K562 (cell line): ENCODE results near the gene MAGI1. TPM values are rescaled to one million over a fixed set of nuclear protein-coding genes. Genes with fewer than 3 reads are reported as not detected.
A peak's percentile ranks its signal among the peaks of the same experiment; 100 is the strongest.

Source experiments
- ATAC-seq: fragments of 200-7000 bp; cut with Tn5 transposase; 3 replicates; pipeline ENCODE4 v1.9.1; 2020; ENCODE audit warnings: moderate library complexity
- BruUV-seq: library from RNA; stranded (reverse); fragments of 400-500 nt; replicated peaks from 2 replicates; lab custom pipeline; 2021; lab: Mats Ljungman, UMichigan
- CTCF ChIA-PET: fragments of 300-600 bp; formaldehyde crosslinking; extraction: SDS; loops from one replicate; lab custom pipeline; 2021; ENCODE audit warnings: low intra/inter-chr PET ratio; lab: Yijun Ruan, JAX
- POLR2A ChIA-PET: fragments of 300-600, 350-650 bp; sonication (Branson Sonifier 250); formaldehyde crosslinking; extraction: SDS; loops from one replicate; lab custom pipeline; 2021; ENCODE audit warnings: antibody characterized with exemption, inconsistent platforms; lab: Yijun Ruan, JAX
- DNase-seq, 4 experiments: peaks; one replicate each; pipeline versions ENCODE4 v3.0.0 to v3.0.0-alpha.2; 2011 to 2018; ENCODE audit warnings: low spot score in 3 of 4, mixed read lengths in 3 of 4; ENCODE audit errors: extremely low read depth in 1 of 4
- FAIRE-seq: peaks from 2 replicates; lab custom pipeline; 2011; peaks lifted over from hg19 to GRCh38; lab: Jason Lieb, UNC
- H2AFZ ChIP-seq: 2 replicates; pipeline ENCODE4 v1.6.0; 2011; ENCODE audit warnings: low read depth, low read length, control low read depth, inconsistent platforms
- H3K27ac ChIP-seq: fragments of 200-600 bp; 3 replicates; pipeline ENCODE4 v1.8.0; 2011; ENCODE audit warnings: low read depth, mild to moderate bottlenecking, control low read depth, inconsistent platforms, low read length, moderate library complexity, mixed read lengths; ENCODE audit errors: extremely low read depth
- H3K27me3 ChIP-seq, 2 experiments: fragments of 300-600 bp in 1 of 2; 2 replicates in 1 of 2; 3 replicates in 1 of 2; pipeline versions ENCODE4 v1.6.0 to v1.8.0; 2011; ENCODE audit warnings: inconsistent platforms in 2 of 2, low read length in 2 of 2, mild to moderate bottlenecking in 1 of 2, mixed read lengths in 1 of 2, moderate library complexity in 1 of 2; ENCODE audit not compliant: control insufficient read depth in 2 of 2, insufficient read depth in 2 of 2
- H3K36me3 ChIP-seq: fragments of 300-600 bp; 3 replicates; pipeline ENCODE4 v1.8.0; 2011; ENCODE audit warnings: mild to moderate bottlenecking, low read length, inconsistent platforms; ENCODE audit not compliant: control insufficient read depth, insufficient read depth
- H3K4me1 ChIP-seq, 2 experiments: fragments of 200-600 bp in 1 of 2; replicated peaks in 1 of 2; 2 replicates in 1 of 2; 3 replicates in 1 of 2; pipeline versions ENCODE4 v1.5.1 to v1.8.0; 2011; ENCODE audit warnings: inconsistent platforms in 2 of 2, low read length in 2 of 2, mild to moderate bottlenecking in 1 of 2, mixed read lengths in 1 of 2, moderate library complexity in 1 of 2; ENCODE audit not compliant: control insufficient read depth in 2 of 2, insufficient read depth in 2 of 2
- H3K4me2 ChIP-seq: 2 replicates; pipeline ENCODE4 v1.6.1; 2011; ENCODE audit warnings: low read length, control low read depth, inconsistent platforms, mixed read lengths; ENCODE audit not compliant: insufficient read depth
- H3K4me3 ChIP-seq: fragments of 200-600 bp; sonication (generic), shearing (Covaris generic); 2 replicates; pipeline ENCODE4 v1.5.1; 2016; ENCODE audit warnings: control low read depth, inconsistent platforms
- H3K79me2 ChIP-seq: fragments of 200-600 bp; 3 replicates; pipeline ENCODE4 v1.8.0; 2011; ENCODE audit warnings: low read length, inconsistent platforms; ENCODE audit not compliant: control insufficient read depth, insufficient read depth
- H3K9ac ChIP-seq, 2 experiments: 2 replicates each; pipeline versions ENCODE4 v1.6.0 to v1.6.1; 2011; ENCODE audit warnings: low read depth in 2 of 2, low read length in 2 of 2, control low read depth in 1 of 2, inconsistent platforms in 1 of 2, mild to moderate bottlenecking in 1 of 2, mixed read lengths in 1 of 2; ENCODE audit not compliant: insufficient read depth in 1 of 2
- H3K9me1 ChIP-seq: one replicate; pipeline ENCODE4 v1.6.0; 2011; ENCODE audit warnings: inconsistent platforms, mild to moderate bottlenecking, low read length, moderate library complexity; ENCODE audit not compliant: control insufficient read depth, insufficient read depth
- H3K9me3 ChIP-seq: replicated peaks from 2 replicates; pipeline ENCODE4 v1.5.1; 2011; ENCODE audit warnings: low read depth, low read length, inconsistent platforms; ENCODE audit not compliant: control insufficient read depth, insufficient read depth
- H4K20me1 ChIP-seq: replicated peaks from 2 replicates; pipeline ENCODE4 v1.6.1; 2011; ENCODE audit warnings: low read length, inconsistent platforms, mixed read lengths; ENCODE audit not compliant: control insufficient read depth, insufficient read depth
- BACH1 ChIP-seq: fragments of 200-800 bp; sonication (Bioruptor generic); IDR thresholded peaks from 2 replicates; pipeline ENCODE4 v1.6.1; 2016; ENCODE audit warnings: missing genetic modification characterization, missing compliant biosample characterization
- BMI1 ChIP-seq: fragments of 150-350 bp; IDR thresholded peaks from 2 replicates; pipeline ENCODE4 v1.6.1; 2014; ENCODE audit warnings: low read length
- C11orf30 ChIP-seq: fragments of 450-650 bp; IDR thresholded peaks from 2 replicates; pipeline ENCODE4 v1.6.1; 2016; ENCODE audit warnings: low read depth, mild to moderate bottlenecking
- CCAR2 ChIP-seq: fragments of 200-400 bp; formaldehyde crosslinking; IDR thresholded peaks from 2 replicates; pipeline ENCODE4 v1.6.1; 2017; ENCODE audit warnings: mild to moderate bottlenecking, low read depth, low read length
- GABPA ChIP-seq: fragments of 200-800 bp; sonication (Bioruptor generic); conservative IDR thresholded peaks from 2 replicates; pipeline ENCODE4 v1.6.1; 2016; ENCODE audit warnings: low read depth, missing genetic modification characterization, missing compliant biosample characterization
- MAFK ChIP-seq: IDR thresholded peaks from 2 replicates; pipeline ENCODE4 v1.6.1; 2011; ENCODE audit warnings: low read length, improper control_type of control experiment
- MTF1 ChIP-seq: fragments of 250-450 bp; sonication (Bioruptor Pico); IDR thresholded peaks from 2 replicates; pipeline ENCODE4 v1.9.0; 2021; ENCODE audit warnings: moderate library complexity, mild to moderate bottlenecking, inconsistent platforms, borderline replicate concordance
- POLR2G ChIP-seq: fragments of 200-400 bp; formaldehyde crosslinking; IDR thresholded peaks from 2 replicates; pipeline ENCODE4 v1.6.1; 2017; ENCODE audit warnings: low read depth, mild to moderate bottlenecking, antibody characterized with exemption, low read length, moderate library complexity
- RB1 ChIP-seq: fragments of 450-650 bp; IDR thresholded peaks from 2 replicates; pipeline ENCODE4 v1.6.1; 2017; ENCODE audit warnings: low read depth, mild to moderate bottlenecking
- RBFOX2 ChIP-seq: fragments of 200-400 bp; formaldehyde crosslinking; IDR thresholded peaks from 2 replicates; pipeline ENCODE4 v1.6.1; 2017; ENCODE audit warnings: low read depth, mild to moderate bottlenecking, low read length, moderate library complexity
- TEAD2 ChIP-seq: fragments of 450-650 bp; IDR thresholded peaks from 2 replicates; pipeline ENCODE4 v1.6.1; 2016; ENCODE audit warnings: missing genetic modification characterization, control low read depth, missing compliant biosample characterization
- ZNF133 ChIP-seq: fragments of 250-450 bp; sonication (Bioruptor Pico); IDR thresholded peaks from 2 replicates; pipeline ENCODE4 v1.4.0; 2020; ENCODE audit warnings: mild to moderate bottlenecking
- ZNF316 ChIP-seq: fragments of 450-650 bp; IDR thresholded peaks from 2 replicates; pipeline ENCODE4 v1.6.1; 2016
- ZNF830 ChIP-seq: fragments of 250-450 bp; sonication (Bioruptor Pico); IDR thresholded peaks from 2 replicates; pipeline ENCODE4 v1.5.0; 2021; ENCODE audit warnings: mild to moderate bottlenecking
- ZSCAN32 ChIP-seq: fragments of 450-650 bp; formaldehyde crosslinking; IDR thresholded peaks from 2 replicates; pipeline ENCODE4 v1.4.0; 2020; ENCODE audit warnings: mild to moderate bottlenecking, moderate library complexity
- WGBS: fragments of 100-300 bp; shearing (Covaris generic); methylation state at CpG from one replicate; pipeline ENCODE4 v1.1.6; 2016; ENCODE audit warnings: low coverage, mixed read lengths; ENCODE audit not compliant: insufficient coverage; ENCODE audit errors: missing lambda C conversion rate; 5-methylcytosine and 5-hydroxymethylcytosine counted together
- in situ Hi-C: fragments of 300-500 bp; cut with MboI; formaldehyde crosslinking; loops from 4 replicates; pipeline ENCODE4 v1.15.0; 2018; ENCODE audit warnings: inconsistent platforms, mixed read lengths
- intact Hi-C: fragments of 100-400 bp; cut with micrococcal nuclease; formaldehyde crosslinking; loops from 2 replicates; pipeline ENCODE4 v1.14.2; 2022
- polyA plus RNA-seq, 8 experiments: library from polyadenylated mRNA; depleted of rRNA in 4 of 8; stranded (reverse) in 5 of 8; unstranded in 3 of 8; fragments of >200 nt; fragmentation: Nextera tagmentation in 2 of 8; fragmentation: Illumina TruSeq in 1 of 8; extraction: Ambion mirVana in 2 of 8; extraction: Trizol in 1 of 8; gene quantifications; 2 replicates each; pipeline versions ENCODE4 v1.2.1 to v1.2.3, GENCODE V29; 2011 to 2014; ENCODE audit warnings: inconsistent platforms in 1 of 8, missing spikeins in 1 of 8
- total RNA-seq, 7 experiments: library from RNA; depleted of rRNA in 6 of 7; stranded (reverse); fragments of >200 nt in 6 of 7; fragmentation: Illumina TruSeq in 2 of 7; extraction: Trizol in 2 of 7; gene quantifications; 2 replicates each; pipeline versions ENCODE4 v1.2.1 to v1.2.3, GENCODE V29; 2011 to 2021; ENCODE audit warnings: low replicate concordance in 1 of 7
- TF ChIP-seq, protein P1 (sequence below): fragments of 450-650 bp; IDR thresholded peaks from 2 replicates; pipeline ENCODE4 v1.6.1; 2016; ENCODE audit warnings: borderline replicate concordance
- TF ChIP-seq, protein P2 (sequence below), 3 experiments: IDR thresholded peaks in 2 of 3; conservative IDR thresholded peaks in 1 of 3; 2 replicates each; pipeline ENCODE4 v1.5.1; 2011 to 2012; ENCODE audit warnings: low read length in 3 of 3, mild to moderate bottlenecking in 3 of 3, control low read depth in 2 of 3, improper control_type of control experiment in 1 of 3, inconsistent platforms in 1 of 3, low read depth in 1 of 3, mixed read lengths in 1 of 3, moderate library complexity in 1 of 3; ENCODE audit not compliant: insufficient read depth in 2 of 3
- TF ChIP-seq, protein P3 (sequence below): fragments of 450-650 bp; formaldehyde crosslinking; IDR thresholded peaks from 2 replicates; pipeline ENCODE4 v1.4.0; 2022; ENCODE audit warnings: missing genetic modification characterization
- TF ChIP-seq, protein P4 (sequence below): fragments of 450-650 bp; IDR thresholded peaks from 2 replicates; pipeline ENCODE4 v1.6.1; 2016; ENCODE audit warnings: low read depth, mild to moderate bottlenecking, moderate library complexity

The MAGI1 gene
- total and polyA plus RNA-seq, 9 of the 15 experiments (the other 6 are each of a cell fraction or from before 2014, with no cell fraction given) = 7.8 to 59.4 (median 43.2) TPM

DNA sequence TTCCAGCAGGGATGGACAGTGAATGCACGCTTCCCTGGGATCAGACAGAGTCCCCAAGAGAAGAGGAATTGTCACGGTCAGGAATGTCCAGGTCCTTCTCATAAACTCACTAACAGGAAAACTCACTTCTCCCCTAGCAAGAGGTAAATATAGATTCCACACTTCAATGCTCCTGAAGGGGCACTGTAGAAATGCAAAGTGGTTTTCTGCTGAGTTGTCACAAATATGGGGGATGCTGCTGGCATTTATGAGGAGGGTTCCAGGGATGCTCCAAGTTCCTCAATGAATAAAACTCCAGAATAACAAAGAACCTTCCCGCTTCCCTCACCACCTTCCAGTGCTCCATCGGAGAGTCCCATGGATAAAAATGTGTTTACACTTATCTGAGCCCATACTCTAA is 423.4 kb downstream of the MAGI1 start:
- FAIRE-seq = no peak
- POLR2A ChIA-PET = no interaction called here
- 71% methylated on average over 3 of the region's 4 CpGs for WGBS
- TF ChIP-seq MAFK = peak; percentile 61
- TF ChIP-seq C11orf30 = peak; percentile 85
- TF ChIP-seq, protein P1, sequence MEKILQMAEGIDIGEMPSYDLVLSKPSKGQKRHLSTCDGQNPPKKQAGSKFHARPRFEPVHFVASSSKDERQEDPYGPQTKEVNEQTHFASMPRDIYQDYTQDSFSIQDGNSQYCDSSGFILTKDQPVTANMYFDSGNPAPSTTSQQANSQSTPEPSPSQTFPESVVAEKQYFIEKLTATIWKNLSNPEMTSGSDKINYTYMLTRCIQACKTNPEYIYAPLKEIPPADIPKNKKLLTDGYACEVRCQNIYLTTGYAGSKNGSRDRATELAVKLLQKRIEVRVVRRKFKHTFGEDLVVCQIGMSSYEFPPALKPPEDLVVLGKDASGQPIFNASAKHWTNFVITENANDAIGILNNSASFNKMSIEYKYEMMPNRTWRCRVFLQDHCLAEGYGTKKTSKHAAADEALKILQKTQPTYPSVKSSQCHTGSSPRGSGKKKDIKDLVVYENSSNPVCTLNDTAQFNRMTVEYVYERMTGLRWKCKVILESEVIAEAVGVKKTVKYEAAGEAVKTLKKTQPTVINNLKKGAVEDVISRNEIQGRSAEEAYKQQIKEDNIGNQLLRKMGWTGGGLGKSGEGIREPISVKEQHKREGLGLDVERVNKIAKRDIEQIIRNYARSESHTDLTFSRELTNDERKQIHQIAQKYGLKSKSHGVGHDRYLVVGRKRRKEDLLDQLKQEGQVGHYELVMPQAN = no peak
- TF ChIP-seq, protein P2, sequence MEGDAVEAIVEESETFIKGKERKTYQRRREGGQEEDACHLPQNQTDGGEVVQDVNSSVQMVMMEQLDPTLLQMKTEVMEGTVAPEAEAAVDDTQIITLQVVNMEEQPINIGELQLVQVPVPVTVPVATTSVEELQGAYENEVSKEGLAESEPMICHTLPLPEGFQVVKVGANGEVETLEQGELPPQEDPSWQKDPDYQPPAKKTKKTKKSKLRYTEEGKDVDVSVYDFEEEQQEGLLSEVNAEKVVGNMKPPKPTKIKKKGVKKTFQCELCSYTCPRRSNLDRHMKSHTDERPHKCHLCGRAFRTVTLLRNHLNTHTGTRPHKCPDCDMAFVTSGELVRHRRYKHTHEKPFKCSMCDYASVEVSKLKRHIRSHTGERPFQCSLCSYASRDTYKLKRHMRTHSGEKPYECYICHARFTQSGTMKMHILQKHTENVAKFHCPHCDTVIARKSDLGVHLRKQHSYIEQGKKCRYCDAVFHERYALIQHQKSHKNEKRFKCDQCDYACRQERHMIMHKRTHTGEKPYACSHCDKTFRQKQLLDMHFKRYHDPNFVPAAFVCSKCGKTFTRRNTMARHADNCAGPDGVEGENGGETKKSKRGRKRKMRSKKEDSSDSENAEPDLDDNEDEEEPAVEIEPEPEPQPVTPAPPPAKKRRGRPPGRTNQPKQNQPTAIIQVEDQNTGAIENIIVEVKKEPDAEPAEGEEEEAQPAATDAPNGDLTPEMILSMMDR (IDR thresholded peaks at IDR 0.05 in 2 of 3, conservative IDR thresholded peaks at IDR 0.05 in 1 of 3; ENCODE audit: insufficient read depth in 2 of 3, low read depth in 1 of 3, low read length in 3 of 3) = 0 out of 6 replicates have a peak, but pooled peaks of 1 of the 3 experiments have one; percentile 3
- no peak for TF ChIP-seq ZNF133
- TF ChIP-seq MTF1 = no peak
- TF ChIP-seq ZNF316 = peak; percentile 88
- TF ChIP-seq TEAD2 (tag) = no peak
- TF ChIP-seq RBFOX2 = no peak
- TF ChIP-seq BMI1 = no peak
- no peak for TF ChIP-seq BACH1 (tag)
- no peak for TF ChIP-seq POLR2G
- no peak for TF ChIP-seq GABPA (tag)
- no peak for TF ChIP-seq RB1
- no peak for TF ChIP-seq ZSCAN32
- TF ChIP-seq, protein P3, sequence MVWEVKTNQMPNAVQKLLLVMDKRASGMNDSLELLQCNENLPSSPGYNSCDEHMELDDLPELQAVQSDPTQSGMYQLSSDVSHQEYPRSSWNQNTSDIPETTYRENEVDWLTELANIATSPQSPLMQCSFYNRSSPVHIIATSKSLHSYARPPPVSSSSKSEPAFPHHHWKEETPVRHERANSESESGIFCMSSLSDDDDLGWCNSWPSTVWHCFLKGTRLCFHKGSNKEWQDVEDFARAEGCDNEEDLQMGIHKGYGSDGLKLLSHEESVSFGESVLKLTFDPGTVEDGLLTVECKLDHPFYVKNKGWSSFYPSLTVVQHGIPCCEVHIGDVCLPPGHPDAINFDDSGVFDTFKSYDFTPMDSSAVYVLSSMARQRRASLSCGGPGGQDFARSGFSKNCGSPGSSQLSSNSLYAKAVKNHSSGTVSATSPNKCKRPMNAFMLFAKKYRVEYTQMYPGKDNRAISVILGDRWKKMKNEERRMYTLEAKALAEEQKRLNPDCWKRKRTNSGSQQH (CRISPR knock-in tag) = no peak
- TF ChIP-seq ZNF830 (CRISPR knock-in tag) = no peak
- TF ChIP-seq, protein P4, sequence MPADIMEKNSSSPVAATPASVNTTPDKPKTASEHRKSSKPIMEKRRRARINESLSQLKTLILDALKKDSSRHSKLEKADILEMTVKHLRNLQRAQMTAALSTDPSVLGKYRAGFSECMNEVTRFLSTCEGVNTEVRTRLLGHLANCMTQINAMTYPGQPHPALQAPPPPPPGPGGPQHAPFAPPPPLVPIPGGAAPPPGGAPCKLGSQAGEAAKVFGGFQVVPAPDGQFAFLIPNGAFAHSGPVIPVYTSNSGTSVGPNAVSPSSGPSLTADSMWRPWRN = no peak
- TF ChIP-seq CCAR2 = no peak

More for the DNA sequence above, 423.4 kb downstream of the MAGI1 start:
- no peaks in the 10 kb centered on the region for H3K27me3 ChIP-seq
- no peaks in the 10 kb centered on the region for H3K36me3 ChIP-seq
- H3K27ac ChIP-seq = no peak overlapping the region
- H3K4me1 ChIP-seq = peaks cover 4 to 40% of the 10 kb centered on the region in 2 experiments; a peak in 3 of 5 replicates
- H2AFZ ChIP-seq = peak overlapping the region; percentile 27; the same call in 1 of the 2 replicates
- DNase-seq = no peak
- CTCF ChIA-PET = no interaction called here
- intact Hi-C loops (no loop called here), in situ Hi-C loops (no loop called here)
- no peaks in the 10 kb centered on the region for H4K20me1 ChIP-seq
- no TSS peak for BruUV-seq
- H3K4me3 ChIP-seq = no peak overlapping the region
- no peaks in the 10 kb centered on the region for H3K9me3 ChIP-seq
- no peak for ATAC-seq
- no peak overlapping the region for H3K9ac ChIP-seq
- H3K79me2 ChIP-seq = no peaks in the 10 kb centered on the region
- 0 out of 2 replicates have a peak overlapping the region, but pooled peaks have one; percentile 0 for H3K4me2 ChIP-seq
- no peaks in the 10 kb centered on the region for H3K9me1 ChIP-seq
